Measurements from ENCODE around the gene CCDC144A. TPM values are rescaled to one million over a fixed set of nuclear protein-coding genes. Genes with fewer than 3 reads are reported as not detected.
"Not testable (repeated sequence)": the region's sequence is repeated elsewhere in the genome, so short reads cannot be mapped to it uniquely, and the experiment has no call there.

Gene CCDC144A
- total RNA-seq (2021) (2.5 and 2.7 TPM in 2 replicates), Bru-seq, nascent RNA (percentile 31 among the genes with signal in this experiment), BruChase-seq, experiment 1, labeled RNA remaining after a 2-hour chase (percentile 46 among the genes with signal in this experiment), BruChase-seq, experiment 2, labeled RNA remaining after a 6-hour chase (percentile 66 among the genes with signal in this experiment)
- long read RNA-seq, result 0 reads

DNA sequence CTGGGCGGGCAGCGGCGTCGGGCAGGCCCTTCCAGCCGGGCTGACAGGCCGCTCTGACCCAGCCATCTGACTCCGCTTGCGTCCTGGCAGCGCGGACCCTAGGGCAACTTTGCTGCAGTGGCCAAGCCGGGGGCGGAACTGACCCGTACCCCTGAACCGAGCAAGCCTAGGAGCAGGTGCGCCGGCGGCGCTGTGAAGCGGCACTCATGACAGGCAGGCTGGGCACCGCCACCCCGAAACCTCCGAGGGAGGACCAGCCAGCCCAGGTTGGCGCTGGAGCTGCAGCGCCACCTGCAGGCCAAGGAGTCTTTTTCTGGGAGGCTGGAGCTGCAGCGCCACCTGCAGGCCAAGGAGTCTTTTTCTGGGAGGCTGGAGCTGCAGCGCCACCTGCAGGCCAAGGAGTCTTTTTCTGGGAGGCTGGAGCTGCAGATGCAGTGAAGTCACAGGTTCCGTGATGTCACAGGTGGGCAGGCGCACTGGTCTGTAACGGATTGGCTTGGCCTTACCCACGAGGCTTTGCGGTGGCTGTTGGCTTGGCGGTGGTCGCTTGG, at the start of gene CCDC144A:
CCDC144A (plus strand) TSS at position 511 of the 551 bp plus-strand sequence. CDS start 160 bp downstream, outside the sequence.
- H3K27me3 ChIP-seq (replicated peaks; ENCODE audit: insufficient read depth, low read depth, low read length, poor library complexity); H3K4me1 ChIP-seq (ENCODE audit: insufficient read depth, low read length, poor library complexity, severe bottlenecking); H3K4me3 ChIP-seq (ENCODE audit: low read depth, low read length, poor library complexity, severe bottlenecking); intact Hi-C loops (cut with micrococcal nuclease; ENCODE audit: unreplicated experiment); POLR2A ChIA-PET (ENCODE audit: low non-redundant PET); H3K36me3 ChIP-seq (ENCODE audit: insufficient read depth, low read length, poor library complexity, severe bottlenecking); H3K9me3 ChIP-seq (ENCODE audit: low read depth, low read length, poor library complexity, severe bottlenecking); H3K27ac ChIP-seq (ENCODE audit: low read depth, low read length, poor library complexity, severe bottlenecking); BruUV-seq (replicated peaks): not testable (repeated sequence)
- CTCF ChIA-PET, result interaction anchor here (0.8 kb wide), 1 partner anchor 164 kb away, joined by 3 read pairs; no protein-coding TSS in a partner anchor
- peak; percentile 42 for DNase-seq (ENCODE audit: low spot score)
- TF ChIP-seq, protein P1, sequence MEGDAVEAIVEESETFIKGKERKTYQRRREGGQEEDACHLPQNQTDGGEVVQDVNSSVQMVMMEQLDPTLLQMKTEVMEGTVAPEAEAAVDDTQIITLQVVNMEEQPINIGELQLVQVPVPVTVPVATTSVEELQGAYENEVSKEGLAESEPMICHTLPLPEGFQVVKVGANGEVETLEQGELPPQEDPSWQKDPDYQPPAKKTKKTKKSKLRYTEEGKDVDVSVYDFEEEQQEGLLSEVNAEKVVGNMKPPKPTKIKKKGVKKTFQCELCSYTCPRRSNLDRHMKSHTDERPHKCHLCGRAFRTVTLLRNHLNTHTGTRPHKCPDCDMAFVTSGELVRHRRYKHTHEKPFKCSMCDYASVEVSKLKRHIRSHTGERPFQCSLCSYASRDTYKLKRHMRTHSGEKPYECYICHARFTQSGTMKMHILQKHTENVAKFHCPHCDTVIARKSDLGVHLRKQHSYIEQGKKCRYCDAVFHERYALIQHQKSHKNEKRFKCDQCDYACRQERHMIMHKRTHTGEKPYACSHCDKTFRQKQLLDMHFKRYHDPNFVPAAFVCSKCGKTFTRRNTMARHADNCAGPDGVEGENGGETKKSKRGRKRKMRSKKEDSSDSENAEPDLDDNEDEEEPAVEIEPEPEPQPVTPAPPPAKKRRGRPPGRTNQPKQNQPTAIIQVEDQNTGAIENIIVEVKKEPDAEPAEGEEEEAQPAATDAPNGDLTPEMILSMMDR (conservative IDR thresholded peaks at IDR 0.05; ENCODE audit: low read depth, low read length), result peak; percentile 72

DNA sequence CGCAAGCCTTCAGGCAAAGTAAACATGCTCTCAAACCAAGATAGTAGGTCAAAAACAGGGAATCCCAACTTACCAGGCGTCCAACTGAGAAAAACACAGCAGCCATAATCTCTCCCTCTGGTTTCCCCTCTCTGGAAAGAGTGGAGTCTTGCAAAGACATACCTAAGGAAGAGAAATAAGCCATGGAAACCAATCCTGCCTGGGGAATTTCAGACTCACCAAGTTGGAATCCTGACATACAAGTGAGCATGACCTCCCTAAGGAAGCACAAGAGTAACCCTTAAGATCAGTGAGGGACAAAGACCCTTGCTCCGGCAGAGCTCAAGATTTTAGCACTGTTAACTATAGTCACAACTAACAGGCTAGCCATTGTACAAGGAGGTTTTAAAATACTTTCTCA, 40.5 kb upstream of the CCDC144A start:
- H3K27ac ChIP-seq (ENCODE audit: low read depth, low read length, poor library complexity, severe bottlenecking), result no peak overlapping the region
- ChIA-PET CTCF (no interaction called here), POLR2A (ENCODE audit: low non-redundant PET) (no interaction called here)
- no peak overlapping the region for H3K4me3 ChIP-seq (ENCODE audit: low read depth, low read length, poor library complexity, severe bottlenecking)
- H3K36me3 ChIP-seq (ENCODE audit: insufficient read depth, low read length, poor library complexity, severe bottlenecking), result no peaks in the 10 kb centered on the region
- peaks cover 9% of the 10 kb centered on the region for H3K4me1 ChIP-seq (ENCODE audit: insufficient read depth, low read length, poor library complexity, severe bottlenecking)
- no TSS peak for BruUV-seq (replicated peaks)
- intact Hi-C loops (cut with micrococcal nuclease; ENCODE audit: unreplicated experiment), result no loop called here
- TF ChIP-seq, protein P1 (conservative IDR thresholded peaks at IDR 0.05; ENCODE audit: low read depth, low read length), result no peak
- TF ChIP-seq EZH2 (IDR thresholded peaks at IDR 0.05; ENCODE audit: borderline replicate concordance, low read depth, low read length, poor library complexity, severe bottlenecking), result no peak
- H3K27me3 ChIP-seq (replicated peaks; ENCODE audit: insufficient read depth, low read depth, low read length, poor library complexity), result no peaks in the 10 kb centered on the region
- H3K9me3 ChIP-seq (ENCODE audit: low read depth, low read length, poor library complexity, severe bottlenecking), result no peaks in the 10 kb centered on the region
- DNase-seq (ENCODE audit: low spot score), result no peak

DNA sequence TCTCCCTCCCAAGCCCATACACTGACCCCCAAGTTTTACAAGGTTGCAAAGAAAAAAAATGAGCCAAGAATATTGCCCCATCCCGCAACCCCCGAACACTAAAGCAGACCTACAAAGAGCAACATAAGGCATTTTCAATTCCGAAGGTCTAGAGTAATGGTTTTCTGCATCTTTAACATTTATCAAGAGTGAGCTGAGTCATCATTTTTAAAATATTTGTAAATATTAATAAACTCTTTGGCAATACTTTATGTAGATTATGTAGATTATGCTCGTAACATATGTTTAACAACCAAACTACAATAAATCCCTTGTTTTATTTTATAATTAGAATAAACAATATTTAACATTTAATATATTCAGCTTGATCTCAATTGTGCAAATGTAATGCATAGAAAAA, 37.8 kb upstream of the CCDC144A start:
- BruUV-seq (replicated peaks), result no TSS peak
- ChIA-PET CTCF (no interaction called here), POLR2A (ENCODE audit: low non-redundant PET) (no interaction called here)
- Histone ChIP-seq H3K27ac (ENCODE audit: low read depth, low read length, poor library complexity, severe bottlenecking) (no peak overlapping the region), H3K27me3 (replicated peaks; ENCODE audit: insufficient read depth, low read depth, low read length, poor library complexity) (no peaks in the 10 kb centered on the region), H3K9me3 (ENCODE audit: low read depth, low read length, poor library complexity, severe bottlenecking) (no peaks in the 10 kb centered on the region), H3K4me3 (ENCODE audit: low read depth, low read length, poor library complexity, severe bottlenecking) (peak overlapping the region; percentile 87), H3K4me1 (ENCODE audit: insufficient read depth, low read length, poor library complexity, severe bottlenecking) (peaks cover 9% of the 10 kb centered on the region), H3K36me3 (ENCODE audit: insufficient read depth, low read length, poor library complexity, severe bottlenecking) (no peaks in the 10 kb centered on the region)
- no peak for TF ChIP-seq EZH2 (IDR thresholded peaks at IDR 0.05; ENCODE audit: borderline replicate concordance, low read depth, low read length, poor library complexity, severe bottlenecking)
- TF ChIP-seq, protein P1 (conservative IDR thresholded peaks at IDR 0.05; ENCODE audit: low read depth, low read length), result no peak
- DNase-seq (ENCODE audit: low spot score), result no peak
- intact Hi-C loops (cut with micrococcal nuclease; ENCODE audit: unreplicated experiment), result no loop called here
